Urinary bladder (tissue), 4 donors: ENCODE results near the gene GNA12. TPM values are rescaled to one million over a fixed set of nuclear protein-coding genes. Genes with fewer than 3 reads are reported as not detected.

ENCODE experiments used
- DNase-seq: peaks from one replicate; pipeline ENCODE4 v3.0.0-alpha.2; 2015; ENCODE audit errors: extremely low spot score
- H3K27ac ChIP-seq: one replicate; pipeline ENCODE4 v1.5.1; 2013; ENCODE audit warnings: low read depth, mild to moderate bottlenecking, moderate library complexity
- H3K36me3 ChIP-seq: one replicate; pipeline ENCODE4 v1.6.1; 2013; ENCODE audit warnings: mild to moderate bottlenecking, moderate library complexity; ENCODE audit not compliant: insufficient read depth
- H3K4me1 ChIP-seq: one replicate; pipeline ENCODE4 v1.6.1; 2013; ENCODE audit warnings: mild to moderate bottlenecking, moderate library complexity; ENCODE audit not compliant: insufficient read depth
- H3K4me3 ChIP-seq: one replicate; pipeline ENCODE4 v1.5.1; 2013; ENCODE audit warnings: low read depth, low read length
- WGBS: extraction: QIAGEN DNeasy Blood & Tissue Kit; methylation state at CpG from one replicate; pipeline ENCODE4 v1.1.7; 2013; 5-methylcytosine and 5-hydroxymethylcytosine counted together
- polyA plus RNA-seq: library from polyadenylated mRNA; stranded (reverse); fragments of 200-250 nt; gene quantifications from one replicate; pipeline ENCODE4 v1.2.3, GENCODE V29; 2013
- total RNA-seq: library from RNA; depleted of rRNA; stranded (reverse); fragments of >200 nt; gene quantifications from one replicate; pipeline ENCODE4 v1.2.3, GENCODE V29; 2014
- donor health status: healthy with polysubstance abuse.
- donor health status: healthy.

The GNA12 gene
- total and polyA plus RNA-seq, 2 donors = 22.1 to 62.6 TPM

DNA sequence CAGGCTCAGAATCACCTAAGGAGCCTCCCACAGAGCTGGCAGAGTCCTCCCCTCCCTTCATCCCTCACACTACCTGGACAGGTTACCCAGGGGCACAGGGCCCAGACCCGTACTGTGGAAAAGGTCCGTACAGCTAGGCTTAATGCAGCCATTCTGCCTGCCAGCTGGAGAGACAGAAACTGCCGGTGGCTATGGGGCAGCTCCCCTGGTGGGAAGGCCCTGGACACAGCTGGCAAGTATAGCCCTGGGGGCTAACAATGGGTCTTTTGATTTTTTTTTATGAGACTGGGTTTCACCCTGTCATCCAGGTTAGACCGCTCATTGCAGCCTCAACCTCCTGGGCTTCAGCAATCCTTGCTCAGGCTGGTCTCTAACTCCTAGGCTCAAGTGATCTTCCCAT lies 68.3 kb downstream of the GNA12 start:
- DNase-seq = no peak
- no peak overlapping the region for H3K4me3 ChIP-seq
- 93% methylated on average over 4 of the region's 4 CpGs for WGBS
- no peak overlapping the region for H3K27ac ChIP-seq
- H3K36me3 ChIP-seq = no peaks in the 10 kb centered on the region
- H3K4me1 ChIP-seq = no peaks in the 10 kb centered on the region

DNA sequence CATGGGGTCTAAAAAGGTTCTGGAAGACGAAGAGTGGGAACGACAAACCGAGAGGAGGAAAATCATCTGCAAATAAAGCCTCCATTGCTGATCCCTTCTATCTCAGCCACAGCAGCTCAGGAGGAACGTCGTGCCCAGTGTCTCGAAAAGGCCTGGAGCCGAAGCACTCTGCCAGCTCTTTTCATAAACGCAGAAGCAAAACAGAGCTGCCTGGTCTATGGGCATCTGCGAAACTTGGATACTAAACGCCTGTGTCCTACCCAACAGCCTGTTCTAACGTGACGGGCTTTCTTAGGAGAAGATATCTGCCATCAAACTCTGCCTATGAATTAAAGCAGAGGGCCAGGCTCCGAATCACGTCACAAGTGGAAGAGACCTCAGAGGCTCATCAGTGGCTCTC lies 68.7 kb downstream of the GNA12 start:
- no peak overlapping the region for H3K27ac ChIP-seq
- no peaks in the 10 kb centered on the region for H3K4me1 ChIP-seq
- H3K36me3 ChIP-seq = no peaks in the 10 kb centered on the region
- H3K4me3 ChIP-seq = no peak overlapping the region
- DNase-seq = no peak
- 76% methylated on average over 14 of the region's 14 CpGs for WGBS

DNA sequence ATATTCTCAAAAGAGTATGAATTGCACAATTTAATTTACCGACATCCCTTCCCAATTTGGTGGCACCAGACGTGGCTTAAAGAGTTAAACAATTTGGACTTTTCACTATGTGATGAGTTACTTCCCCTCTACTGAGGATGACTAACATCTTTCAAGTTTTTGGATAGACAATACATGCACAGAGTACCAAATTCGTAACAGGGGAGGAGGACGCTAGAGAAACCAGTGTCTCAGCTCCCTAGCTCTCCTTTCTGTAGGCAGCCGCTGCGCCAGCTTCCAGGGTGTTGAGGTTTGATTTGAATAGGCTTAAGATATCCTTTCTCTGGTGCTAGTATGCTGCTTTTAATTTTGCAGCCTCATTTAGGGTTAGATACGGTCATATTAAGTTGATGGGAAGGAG lies 69.2 kb downstream of the GNA12 start:
- H3K27ac ChIP-seq = no peak overlapping the region
- 87% methylated on average over 7 of the region's 7 CpGs for WGBS
- H3K4me3 ChIP-seq = no peak overlapping the region
- H3K4me1 ChIP-seq = no peaks in the 10 kb centered on the region
- no peaks in the 10 kb centered on the region for H3K36me3 ChIP-seq
- DNase-seq = no peak

DNA sequence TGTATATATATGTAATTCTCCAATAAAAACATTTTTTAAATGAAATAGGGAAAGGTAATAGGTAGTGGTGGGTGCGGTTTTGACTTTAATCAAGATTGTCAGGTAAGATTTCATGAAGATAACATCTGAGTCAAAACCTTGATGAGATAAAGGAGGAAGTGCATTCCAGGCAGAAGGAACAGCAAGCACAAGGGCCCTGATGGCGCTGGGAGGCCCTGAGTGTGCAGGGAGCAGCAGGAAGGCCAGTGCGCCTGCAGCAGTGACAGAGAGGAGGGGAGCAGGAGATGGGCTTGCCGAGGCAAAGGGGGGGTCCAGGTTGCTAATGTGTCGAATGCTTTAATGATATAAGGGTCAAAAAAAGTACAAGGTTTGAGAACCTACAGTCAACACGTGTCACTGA lies 69.8 kb downstream of the GNA12 start:
- H3K27ac ChIP-seq = no peak overlapping the region
- no peak overlapping the region for H3K4me3 ChIP-seq
- no peak for DNase-seq
- WGBS = 81% methylated on average over 6 of the region's 6 CpGs
- no peaks in the 10 kb centered on the region for H3K4me1 ChIP-seq
- H3K36me3 ChIP-seq = no peaks in the 10 kb centered on the region

DNA sequence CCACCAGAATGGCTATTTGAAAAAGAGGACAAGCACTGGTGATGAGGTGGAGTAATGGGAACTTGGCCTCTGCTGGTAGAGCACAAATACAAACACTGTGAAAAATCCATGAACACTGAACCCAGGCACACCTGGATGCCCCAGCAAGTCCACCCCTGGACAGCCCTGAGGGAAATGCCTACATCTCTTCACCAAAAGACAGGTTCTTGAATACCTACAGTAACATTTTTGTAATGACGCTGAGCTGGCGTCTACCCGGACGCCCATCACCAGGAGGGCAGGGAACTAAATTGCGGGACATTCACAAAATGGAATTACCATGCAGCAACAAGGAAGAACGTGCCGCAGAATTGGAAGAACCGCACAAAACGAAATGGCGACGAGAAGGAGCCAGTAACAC lies 70.5 kb downstream of the GNA12 start:
- no peak for DNase-seq
- WGBS = 97% methylated on average over 11 of the region's 11 CpGs
- H3K27ac ChIP-seq = no peak overlapping the region
- no peak overlapping the region for H3K4me3 ChIP-seq
- H3K36me3 ChIP-seq = no peaks in the 10 kb centered on the region
- H3K4me1 ChIP-seq = no peaks in the 10 kb centered on the region

DNA sequence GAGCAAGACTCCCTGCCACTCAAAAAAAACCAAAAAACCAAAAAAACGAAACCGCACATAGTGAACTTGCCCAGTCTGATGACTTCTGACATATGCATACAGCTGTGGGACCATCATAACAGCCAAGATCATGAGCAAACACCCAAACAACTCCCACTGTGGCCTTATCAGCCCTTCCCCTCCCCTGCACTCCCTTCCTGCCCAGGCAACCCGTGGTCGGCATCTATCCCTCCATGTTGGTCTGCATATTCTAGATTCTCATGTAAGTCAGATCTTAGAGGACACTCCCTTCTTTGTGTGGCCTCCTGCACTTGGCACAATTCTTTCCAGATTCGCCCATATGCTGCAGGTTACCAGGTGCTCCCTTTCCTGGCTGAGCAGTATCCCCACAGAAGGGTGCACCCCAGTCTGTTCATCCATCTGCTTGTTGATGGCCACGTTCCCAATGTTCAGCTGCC lies 72.8 kb downstream of the GNA12 start:
- no peaks in the 10 kb centered on the region for H3K36me3 ChIP-seq
- H3K4me1 ChIP-seq = no peaks in the 10 kb centered on the region
- 80% methylated on average over 6 of the region's 6 CpGs for WGBS
- H3K27ac ChIP-seq = no peak overlapping the region
- DNase-seq = no peak
- no peak overlapping the region for H3K4me3 ChIP-seq

DNA sequence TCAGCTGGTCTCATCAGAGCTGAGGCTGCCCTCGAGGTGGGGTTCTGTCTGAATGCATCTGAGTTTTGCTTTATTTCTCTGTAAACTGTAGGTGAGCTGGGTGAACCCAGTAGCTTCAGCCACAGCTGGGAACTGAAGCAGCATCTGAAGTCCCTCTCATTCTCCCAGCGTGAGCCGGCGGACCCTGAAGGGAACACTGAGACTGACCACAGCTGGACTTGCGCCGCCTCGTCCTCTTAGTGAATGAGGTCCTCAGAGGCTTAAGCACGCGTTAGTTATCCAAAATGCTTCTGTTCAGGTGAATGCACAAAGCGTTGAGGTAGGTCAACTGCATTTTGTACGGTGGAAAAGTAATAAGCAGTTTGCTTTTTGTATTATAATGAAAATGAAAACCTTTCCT lies 79.5 kb downstream of the GNA12 start:
- DNase-seq = no peak
- WGBS = 91% methylated on average over 11 of the region's 11 CpGs
- Histone ChIP-seq H3K36me3 (no peaks in the 10 kb centered on the region), H3K27ac (no peak overlapping the region), H3K4me1 (no peaks in the 10 kb centered on the region), H3K4me3 (no peak overlapping the region)

DNA sequence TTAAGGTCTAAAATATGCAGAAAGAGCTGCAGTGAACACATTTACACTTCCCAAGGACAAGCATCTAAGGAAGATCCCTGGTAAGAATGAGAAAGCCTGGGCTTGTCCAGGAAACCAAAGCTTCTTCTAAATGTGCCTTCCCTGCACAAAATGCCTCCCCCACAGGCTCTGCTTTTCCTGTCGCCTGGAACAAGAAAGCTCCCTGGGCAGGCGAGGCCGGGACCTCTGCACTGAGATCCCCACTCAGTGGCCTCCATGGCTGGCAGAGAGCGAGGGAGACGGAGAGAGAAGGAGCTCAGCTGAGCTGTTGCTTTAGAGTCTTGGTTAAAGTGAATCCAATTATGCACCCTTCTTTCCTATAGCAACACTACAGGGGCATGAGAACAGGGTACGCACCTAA lies 80.5 kb downstream of the GNA12 start:
- H3K4me3 ChIP-seq = no peak overlapping the region
- WGBS = 58% methylated on average over 6 of the region's 6 CpGs
- no peaks in the 10 kb centered on the region for H3K4me1 ChIP-seq
- H3K36me3 ChIP-seq = no peaks in the 10 kb centered on the region
- DNase-seq = no peak
- H3K27ac ChIP-seq = peak overlapping the region; percentile 3

DNA sequence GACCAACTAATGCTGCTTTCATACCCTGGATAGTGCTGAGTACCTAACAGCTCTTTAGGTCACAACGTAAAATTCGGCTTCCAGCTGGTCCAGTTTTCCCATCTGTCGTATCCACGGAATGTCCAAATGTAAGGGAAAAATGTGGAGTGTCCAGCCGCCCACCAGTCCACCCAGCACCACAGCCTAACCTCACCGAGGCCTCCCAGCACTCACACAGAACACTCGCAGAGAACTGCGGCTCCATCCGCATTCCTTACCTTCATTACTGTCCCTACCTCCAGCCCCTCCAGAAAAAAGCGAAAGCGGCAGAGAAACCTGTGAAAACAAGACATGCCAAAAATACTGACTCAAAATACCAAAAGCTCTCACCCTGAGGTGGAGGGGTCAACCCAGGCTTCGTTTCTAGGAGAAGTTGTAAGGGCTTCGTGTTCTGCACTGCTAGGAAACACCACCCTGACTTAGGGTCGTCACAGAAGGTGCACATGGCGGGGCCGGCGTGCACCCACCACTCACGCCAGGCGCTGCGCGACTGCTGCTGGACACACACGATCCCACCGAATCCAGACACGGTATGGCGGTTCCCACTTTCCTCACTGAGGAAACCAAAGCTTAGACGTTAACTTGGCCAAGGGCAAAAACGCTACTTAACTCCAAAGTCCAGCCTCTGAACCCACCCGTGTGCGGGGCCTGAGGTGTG lies 82.2 kb downstream of the GNA12 start:
- 91% methylated on average over 29 of the region's 29 CpGs for WGBS
- DNase-seq = no peak
- no peaks in the 10 kb centered on the region for H3K36me3 ChIP-seq
- peaks cover 3% of the 10 kb centered on the region for H3K4me1 ChIP-seq
- H3K4me3 ChIP-seq = no peak overlapping the region
- H3K27ac ChIP-seq = peak overlapping the region; percentile 28

DNA sequence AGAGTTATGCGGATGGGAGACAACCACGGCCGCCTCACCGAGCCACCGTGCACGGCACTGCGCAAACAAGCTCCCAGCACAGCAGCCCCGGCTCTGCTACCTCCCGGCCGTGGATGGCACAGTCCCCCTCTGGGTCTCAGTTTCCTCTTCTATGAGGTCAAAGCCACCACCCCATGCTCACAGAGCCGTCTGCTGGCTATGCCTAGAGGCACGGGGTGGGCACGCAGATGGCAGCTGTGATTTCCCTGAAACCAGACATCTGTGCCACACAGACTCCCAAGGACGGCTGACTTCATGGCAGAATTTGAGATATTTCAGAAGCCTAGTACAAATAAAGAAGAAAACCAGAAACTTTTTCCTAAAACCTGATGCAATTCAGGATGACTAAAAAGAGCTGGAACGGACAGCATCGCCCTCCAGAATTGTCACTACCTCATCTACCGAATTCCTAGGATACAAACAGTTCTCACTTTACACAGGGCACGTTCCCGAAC lies 82.9 kb downstream of the GNA12 start:
- peaks cover 3% of the 10 kb centered on the region for H3K4me1 ChIP-seq

DNA sequence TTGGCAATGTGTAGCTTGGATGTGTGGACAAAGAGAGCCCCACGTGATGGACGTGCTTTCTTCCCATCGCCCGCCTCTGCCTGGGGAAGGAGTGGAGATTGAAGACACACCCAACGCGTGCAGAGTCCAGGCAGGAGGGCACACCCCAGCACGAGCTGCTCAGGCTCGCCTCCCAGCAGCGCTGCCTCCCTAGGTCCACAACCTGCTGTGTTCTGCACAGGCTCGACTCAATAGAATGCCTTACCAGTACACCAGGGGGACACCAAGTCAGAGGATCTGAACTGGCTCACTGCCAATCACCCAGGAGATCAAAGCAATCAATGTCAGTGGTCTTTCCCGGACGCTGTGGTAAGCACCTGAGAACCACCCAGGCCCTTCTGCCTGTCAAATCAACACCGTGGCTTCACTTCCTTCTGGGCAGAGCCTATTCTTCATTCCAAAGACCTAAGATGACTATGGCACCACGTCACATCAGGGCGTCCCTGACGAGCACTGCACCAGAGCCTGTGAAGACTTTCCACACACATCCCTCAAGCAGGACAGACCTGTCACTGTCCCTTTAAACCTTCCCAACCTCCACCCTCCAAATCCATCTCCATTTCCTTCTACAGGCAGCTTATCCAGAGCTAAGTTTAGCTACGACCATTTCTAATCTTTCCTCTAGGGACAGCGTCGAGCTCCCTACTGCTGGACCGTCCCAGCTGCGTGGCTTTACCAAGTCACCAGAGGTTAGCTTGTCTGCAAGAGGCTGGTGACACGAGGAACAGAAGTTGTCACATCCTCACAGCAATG lies 83.8 kb downstream of the GNA12 start:
- peaks cover 3% of the 10 kb centered on the region for H3K4me1 ChIP-seq
- 47% methylated on average over 22 of the region's 22 CpGs for WGBS
- no peaks in the 10 kb centered on the region for H3K36me3 ChIP-seq
- no peak overlapping the region for H3K4me3 ChIP-seq
- DNase-seq = no peak
- no peak overlapping the region for H3K27ac ChIP-seq

More for the DNA sequence above, 82.9 kb downstream of the GNA12 start:
- H3K36me3 ChIP-seq = no peaks in the 10 kb centered on the region
- no peak overlapping the region for H3K4me3 ChIP-seq
- 93% methylated on average over 19 of the region's 19 CpGs for WGBS
- no peak for DNase-seq
- no peak overlapping the region for H3K27ac ChIP-seq

DNA sequence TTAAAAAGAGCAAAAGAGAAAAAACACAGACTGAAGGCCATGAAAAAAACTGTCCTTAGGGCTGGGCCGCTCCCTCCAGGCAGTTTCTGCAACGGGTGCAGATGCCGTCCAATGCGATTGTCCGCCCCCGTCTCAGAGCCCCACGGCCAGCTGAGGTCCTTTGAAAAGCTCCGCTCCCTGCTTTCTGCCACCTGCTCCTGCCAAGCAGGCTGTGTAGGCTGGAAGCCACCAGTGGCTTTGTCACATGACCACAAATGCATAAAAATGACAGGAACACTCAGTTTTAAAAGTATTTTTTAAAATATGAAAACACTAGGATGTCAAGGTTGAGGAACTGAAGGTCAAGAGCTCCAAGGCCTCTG lies 84.4 kb downstream of the GNA12 start:
- 61% methylated on average over 8 of the region's 8 CpGs for WGBS

DNA sequence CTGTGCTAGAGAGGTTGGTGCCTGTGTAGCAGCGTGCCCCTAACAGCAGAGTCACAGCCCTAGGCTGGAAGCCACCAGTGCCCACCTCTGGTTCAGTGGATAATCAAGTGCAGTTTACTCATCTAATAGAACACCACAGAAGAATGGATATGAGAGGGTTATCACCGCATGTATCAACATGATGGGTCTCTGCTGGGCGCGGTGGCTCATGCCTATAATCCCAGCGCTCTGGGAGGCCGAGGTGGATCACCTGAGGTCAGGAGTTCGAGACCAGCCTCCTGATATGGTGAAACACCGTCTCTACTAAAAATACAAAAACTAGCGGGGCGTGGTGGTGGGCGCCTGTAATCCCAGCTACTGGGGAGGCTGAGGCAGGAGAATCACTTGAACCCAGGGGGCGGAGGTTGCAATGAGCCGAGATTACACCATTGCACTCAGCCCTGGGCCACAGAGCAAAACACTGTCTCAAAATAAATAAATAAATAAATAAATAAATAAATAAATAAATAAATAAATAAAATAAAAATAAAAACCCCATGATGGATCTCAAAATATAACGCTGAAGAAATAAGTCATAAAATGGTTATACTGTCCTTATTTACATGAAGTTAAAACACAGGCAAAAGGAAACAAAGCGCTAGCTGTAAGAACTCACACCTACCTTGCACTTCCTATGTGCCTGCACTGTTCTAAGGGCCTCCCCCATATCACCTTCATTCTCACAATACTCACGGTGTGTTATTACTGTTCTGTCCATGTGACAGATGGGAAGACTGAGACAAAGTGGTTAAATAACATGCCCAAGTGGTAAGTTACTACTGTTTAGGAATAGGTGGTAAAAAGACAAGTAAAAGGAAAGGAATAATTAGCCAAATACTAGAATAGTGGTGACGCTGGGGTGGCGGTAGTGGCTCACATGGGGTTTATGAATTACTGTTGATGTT lies 85.2 kb downstream of the GNA12 start:
- Histone ChIP-seq H3K36me3 (no peaks in the 10 kb centered on the region), H3K4me1 (peaks cover 3% of the 10 kb centered on the region), H3K4me3 (no peak overlapping the region), H3K27ac (peak overlapping the region; percentile 78)
- no peak for DNase-seq
- 93% methylated on average over 18 of the region's 18 CpGs for WGBS

More for the DNA sequence above, 84.4 kb downstream of the GNA12 start:
- Histone ChIP-seq H3K27ac (no peak overlapping the region), H3K4me1 (peaks cover 3% of the 10 kb centered on the region), H3K36me3 (no peaks in the 10 kb centered on the region), H3K4me3 (no peak overlapping the region)
- no peak for DNase-seq
